IPS DF 4.7 (cell line): ENCODE measurements around the gene GPR142.

Source experiments
- DNase-seq: peaks from one replicate; pipeline ENCODE4 v3.0.0-alpha.2; 2013; ENCODE audit warnings: low spot score; ENCODE audit errors: extremely low read depth

Gene GPR142

GRCh38 chr17:74417178-74418045, 50.1 kb downstream of the GPR142 start:
- DNase-seq: no peak

- no peak for DNase-seq
Measured at GRCh38 chr17:74419928-74420411, 52.7 kb downstream of the GPR142 start.
